GM19023 (cell line): ENCODE data around the gene INS.

Experiments
- ATAC-seq: cut with Tn5 transposase; IDR thresholded peaks from one replicate; pipeline ENCODE4 v1.9.1; 2021; ENCODE audit warnings: mild to moderate bottlenecking, moderate library complexity; ENCODE audit not compliant: unreplicated experiment

INS gene

DNA sequence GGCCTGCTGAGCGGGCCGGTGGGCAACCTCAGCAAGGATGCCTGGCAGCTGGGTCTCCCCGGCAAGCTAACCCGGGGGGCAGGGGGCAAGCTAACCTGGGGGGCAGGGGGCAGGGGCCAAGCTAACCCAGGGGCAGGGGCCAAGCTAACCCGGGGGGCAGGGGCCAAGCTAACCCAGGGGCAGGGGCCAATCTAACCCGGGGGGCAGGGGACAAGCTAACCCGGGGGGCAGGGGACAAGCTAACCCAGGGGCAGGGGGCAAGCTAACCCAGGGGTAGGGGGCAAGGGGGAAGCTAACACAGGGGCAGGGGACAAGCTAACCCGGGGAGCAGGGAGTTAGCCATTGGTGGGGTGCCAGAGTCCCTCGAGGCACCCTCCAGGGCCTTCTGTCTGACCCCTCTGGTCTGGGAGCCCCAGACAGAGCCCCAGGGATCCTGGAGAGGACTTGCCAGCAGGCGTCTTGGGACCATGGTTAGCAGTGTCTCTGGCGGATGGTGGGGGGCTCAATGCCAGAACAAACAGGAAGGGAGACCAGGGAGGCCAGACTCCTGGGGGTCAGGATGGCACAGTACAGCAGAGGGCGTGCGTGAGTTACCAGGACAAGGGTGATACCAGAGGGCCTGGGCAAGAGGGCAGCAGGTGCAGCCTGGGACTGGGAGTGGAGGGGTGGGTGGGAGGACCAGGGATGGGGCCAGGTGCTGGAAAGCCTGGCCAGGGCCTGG lies 37.9 kb downstream of the INS start:
- no peak for ATAC-seq

- no peak for ATAC-seq
Measured at GRCh38 chr11:2122222-2122906, 38.6 kb downstream of the INS start.

DNA sequence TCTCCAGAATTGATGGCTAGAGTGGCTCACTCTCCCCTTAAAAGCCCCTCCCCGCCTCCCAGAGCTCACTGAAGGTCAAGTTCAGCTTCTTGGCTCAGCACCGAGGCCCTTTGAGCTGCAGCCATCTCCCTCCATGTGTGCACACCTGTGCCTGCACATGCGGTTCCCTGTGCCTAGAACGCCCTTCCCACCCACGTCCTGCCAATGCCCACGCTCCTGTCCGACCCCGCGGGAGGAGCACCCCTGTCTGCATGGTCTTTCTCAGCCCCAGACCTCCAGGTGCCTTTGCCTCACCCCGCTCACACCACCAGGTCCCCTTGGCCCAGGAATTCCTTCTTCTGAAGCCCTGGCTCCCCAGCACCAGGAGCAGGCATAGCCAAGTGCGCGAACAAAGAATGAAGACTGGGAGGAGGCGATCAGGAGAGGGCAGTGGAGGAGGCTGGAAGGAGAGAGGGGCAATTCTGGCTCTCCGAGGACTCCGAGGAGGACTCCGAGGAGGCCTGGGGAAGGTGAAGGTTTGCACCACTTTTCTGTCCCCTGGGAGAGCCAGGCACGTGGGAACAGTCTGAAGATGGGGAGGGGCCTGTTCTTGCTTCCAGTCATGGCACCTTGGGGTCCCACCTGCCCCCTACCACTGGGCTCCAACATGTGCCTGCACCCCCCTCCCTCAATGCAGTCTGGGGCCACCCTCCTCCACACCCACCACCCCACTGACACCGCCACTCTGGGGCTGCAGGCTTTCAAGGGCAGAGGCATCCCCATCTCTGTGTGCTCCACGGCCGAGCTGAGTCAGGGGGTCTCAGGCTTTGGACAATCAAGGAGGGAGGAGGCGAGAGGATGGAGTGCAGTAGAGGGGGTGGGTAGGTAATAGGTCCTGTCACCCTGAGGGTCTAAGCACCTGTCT lies 39.5 kb downstream of the INS start:
- ATAC-seq, result no peak

GRCh38 chr11:2120359-2121100 lies 40.5 kb downstream of the INS start:
- ATAC-seq, result no peak

DNA sequence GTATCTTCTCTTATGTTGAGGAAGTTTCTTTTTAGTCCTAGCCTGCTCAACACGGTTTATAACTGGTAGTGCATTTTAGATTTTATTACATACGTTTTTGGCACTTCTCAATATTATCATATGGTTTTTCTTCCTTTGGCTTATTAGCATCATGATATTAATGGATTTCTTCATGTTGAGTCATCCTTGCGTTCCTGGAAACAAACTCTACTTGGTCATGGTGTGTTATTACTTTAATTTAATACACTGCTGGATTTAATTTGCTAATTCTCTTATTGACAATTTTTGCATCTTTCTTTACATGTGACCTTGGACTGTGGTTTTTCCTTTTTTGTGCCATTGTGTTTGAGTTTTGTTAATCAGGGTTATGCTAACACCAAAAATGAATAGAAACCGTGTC lies 42.3 kb downstream of the INS start:
- no peak for ATAC-seq

GRCh38 chr11:2116680-2117079 lies 44.3 kb downstream of the INS start:
- ATAC-seq, result no peak

DNA sequence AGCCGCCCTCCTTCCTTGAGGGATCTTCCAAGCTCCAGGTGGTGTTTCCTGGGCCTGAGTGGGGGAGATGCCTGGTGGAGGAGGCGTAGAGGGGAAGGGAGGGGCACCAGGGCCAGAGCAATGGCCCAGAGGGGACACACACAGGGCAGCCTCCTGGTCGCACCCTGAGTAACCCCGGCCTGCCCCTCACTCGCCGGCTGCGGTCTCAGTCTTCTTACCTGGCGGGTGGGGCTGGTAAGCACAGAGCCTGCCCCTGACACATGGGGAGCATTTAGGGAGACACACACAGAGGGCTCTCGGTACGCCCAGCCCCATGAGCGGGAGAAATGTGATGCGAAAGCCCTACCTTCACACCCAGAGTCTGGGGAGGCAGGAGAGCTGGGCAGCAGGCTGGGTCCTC lies 45.7 kb downstream of the INS start:
- no peak for ATAC-seq

DNA sequence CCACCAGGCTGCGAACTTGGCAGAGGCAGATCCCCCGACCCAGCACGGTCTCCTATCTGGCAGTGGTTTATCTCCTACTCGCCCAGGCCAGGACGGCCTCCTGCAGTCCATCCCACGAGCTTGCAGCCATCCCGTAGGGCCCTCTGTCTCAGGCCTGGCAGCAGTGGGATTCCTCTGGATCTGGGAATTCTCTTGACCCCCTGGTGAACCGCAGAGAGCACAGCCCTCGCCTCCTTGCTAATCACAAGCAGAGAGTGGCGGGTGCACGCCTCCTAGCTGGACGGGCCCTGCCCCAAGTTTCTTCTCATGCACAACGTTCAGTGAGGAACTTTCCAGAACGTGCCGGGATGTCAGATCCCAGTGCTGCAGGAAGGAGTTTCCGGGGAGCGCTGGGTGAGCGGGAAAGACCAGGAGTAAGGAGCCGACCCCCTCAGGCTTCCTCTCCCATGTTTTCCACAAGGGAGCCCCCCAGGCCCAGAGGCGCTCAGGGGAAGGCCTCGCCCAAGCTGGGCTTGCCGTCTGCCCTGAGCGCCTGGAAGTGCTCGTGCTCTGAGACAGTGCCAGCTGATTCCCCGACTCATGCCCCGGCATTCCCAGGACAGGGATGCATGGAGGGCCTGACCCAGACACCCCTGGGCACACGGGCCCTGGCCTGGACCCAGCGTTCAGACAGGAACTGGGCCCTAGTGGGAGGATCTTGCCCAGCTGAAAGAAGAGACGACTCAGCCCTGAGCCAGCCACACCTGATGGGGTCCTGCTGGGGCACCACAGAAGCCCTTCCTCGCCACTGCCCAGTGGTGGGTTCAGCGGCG lies 46.4 kb downstream of the INS start:
- ATAC-seq, result no peak

GRCh38 chr11:2113776-2114175 lies 47.2 kb downstream of the INS start:
- no peak for ATAC-seq

GRCh38 chr11:2110521-2110920 lies 50.5 kb downstream of the INS start:
- no peak for ATAC-seq
